Kidney epithelial cell (primary cell): ENCODE data around the gene MMP2. TPM values are rescaled to one million over a fixed set of nuclear protein-coding genes. Genes with fewer than 3 reads are reported as not detected.

Experiments used
- DNase-seq: peaks from one replicate; pipeline ENCODE4 v3.0.0-alpha.2; 2010; ENCODE audit warnings: low read depth
- H3K27me3 ChIP-seq: 2 replicates; pipeline ENCODE4 v1.6.0; 2011; ENCODE audit warnings: low read length; ENCODE audit not compliant: control insufficient read depth, insufficient read depth
- H3K36me3 ChIP-seq: 2 replicates; pipeline ENCODE4 v1.5.1; 2011; ENCODE audit warnings: low read length; ENCODE audit not compliant: control insufficient read depth, insufficient read depth
- H3K4me3 ChIP-seq: 2 replicates; pipeline ENCODE4 v1.5.1; 2011; ENCODE audit warnings: low read depth, mild to moderate bottlenecking, control low read depth, low read length
- CTCF ChIP-seq: IDR thresholded peaks from 2 replicates; pipeline ENCODE4 v1.5.1; 2011; ENCODE audit warnings: mild to moderate bottlenecking, moderate library complexity, low read length, control low read depth, inconsistent platforms; ENCODE audit not compliant: insufficient read depth, poor library complexity, severe bottlenecking
- total RNA-seq: library from RNA; depleted of rRNA; stranded (reverse); fragments of >200 nt; gene quantifications from 2 replicates; pipeline ENCODE4 v1.2.3, GENCODE V29; 2015

Gene MMP2
- total RNA-seq: 188 and 216 TPM in 2 replicates

DNA sequence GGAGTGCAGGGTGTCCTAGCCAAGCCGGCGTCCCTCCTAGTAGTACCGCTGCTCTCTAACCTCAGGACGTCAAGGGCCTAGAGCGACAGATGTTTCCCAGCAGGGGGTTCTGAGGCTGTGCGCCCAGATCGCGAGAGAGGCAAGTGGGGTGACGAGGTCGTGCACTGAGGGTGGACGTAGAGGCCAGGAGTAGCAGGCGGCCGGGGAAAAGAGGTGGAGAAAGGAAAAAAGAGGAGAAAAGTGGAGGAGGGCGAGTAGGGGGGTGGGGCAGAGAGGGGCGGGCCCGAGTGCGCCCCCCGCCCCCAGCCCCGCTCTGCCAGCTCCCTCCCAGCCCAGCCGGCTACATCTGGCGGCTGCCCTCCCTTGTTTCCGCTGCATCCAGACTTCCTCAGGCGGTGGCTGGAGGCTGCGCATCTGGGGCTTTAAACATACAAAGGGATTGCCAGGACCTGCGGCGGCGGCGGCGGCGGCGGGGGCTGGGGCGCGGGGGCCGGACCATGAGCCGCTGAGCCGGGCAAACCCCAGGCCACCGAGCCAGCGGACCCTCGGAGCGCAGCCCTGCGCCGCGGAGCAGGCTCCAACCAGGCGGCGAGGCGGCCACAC lies at the start of gene MMP2:
Gene MMP2 (plus strand): TSS at position 372 of the 603 bp plus-strand sequence. CDS start 282 bp downstream, outside the sequence.
- Histone ChIP-seq H3K4me3 (peak within 1 kb of the TSS; percentile 46), H3K27me3 (no peaks in the 10 kb centered on the region), H3K36me3 (no peaks in the 10 kb centered on the region)
- TF ChIP-seq CTCF: no peak
- DNase-seq: no peak

DNA sequence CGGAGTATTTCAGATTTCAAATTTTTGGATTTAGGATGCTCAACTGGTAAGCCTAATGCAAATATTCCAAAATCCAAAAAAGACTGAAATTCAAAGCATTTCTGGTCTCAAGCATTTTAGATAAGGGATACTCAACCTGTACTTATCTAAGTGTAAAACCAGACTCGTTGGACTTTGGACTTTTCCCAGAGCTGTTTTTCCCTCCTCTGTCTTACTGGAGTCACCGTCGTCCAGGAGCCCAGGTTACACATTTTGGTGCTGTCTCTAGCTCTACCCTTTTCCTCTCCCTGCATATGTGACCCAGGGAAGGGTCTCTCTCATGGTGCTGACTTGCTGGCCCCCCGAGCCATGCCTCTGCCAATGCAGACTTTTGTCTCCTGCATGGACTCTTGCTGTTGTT lies 46.0 kb upstream of the MMP2 start:
- no peak overlapping the region for H3K4me3 ChIP-seq
- H3K36me3 ChIP-seq: no peaks in the 10 kb centered on the region
- TF ChIP-seq CTCF: no peak
- DNase-seq: no peak
- no peaks in the 10 kb centered on the region for H3K27me3 ChIP-seq

GRCh38 chr16:55433535-55433934 lies 45.5 kb upstream of the MMP2 start:
- DNase-seq: no peak
- Histone ChIP-seq H3K4me3 (no peak overlapping the region), H3K36me3 (no peaks in the 10 kb centered on the region), H3K27me3 (no peaks in the 10 kb centered on the region)
- TF ChIP-seq CTCF: no peak

- Histone ChIP-seq H3K36me3 (no peaks in the 10 kb centered on the region), H3K4me3 (no peak overlapping the region), H3K27me3 (no peaks in the 10 kb centered on the region)
- DNase-seq: no peak
- TF ChIP-seq CTCF: no peak
These were observed 45.0 kb upstream of the MMP2 start for GRCh38 chr16:55434000-55434399.

DNA sequence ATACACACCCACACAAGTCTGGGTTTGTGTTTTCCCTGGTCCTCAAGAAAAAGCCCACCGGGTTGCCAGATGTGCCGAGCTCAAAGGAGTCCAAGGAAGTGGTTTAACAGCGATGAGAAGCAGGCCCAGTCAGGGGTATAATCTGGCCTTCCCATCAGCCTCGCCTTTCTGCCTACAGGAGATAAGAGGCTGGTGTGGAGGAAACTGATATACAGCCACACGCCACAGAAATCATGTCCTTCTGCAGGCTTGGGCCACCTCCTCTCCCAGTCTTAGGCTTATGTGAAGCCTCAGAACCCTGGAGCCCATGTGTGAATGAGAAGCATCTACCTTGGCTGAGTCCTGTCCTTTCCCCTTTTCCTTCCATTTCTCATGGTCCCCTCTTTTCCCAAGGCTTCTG lies 43.6 kb upstream of the MMP2 start:
- DNase-seq: no peak
- H3K36me3 ChIP-seq: no peaks in the 10 kb centered on the region
- H3K4me3 ChIP-seq: no peak overlapping the region
- H3K27me3 ChIP-seq: no peaks in the 10 kb centered on the region
- no peak for TF ChIP-seq CTCF

- no peak for DNase-seq
- no peak for TF ChIP-seq CTCF
- Histone ChIP-seq H3K36me3 (no peaks in the 10 kb centered on the region), H3K27me3 (no peaks in the 10 kb centered on the region), H3K4me3 (no peak overlapping the region)
These were observed 42.4 kb upstream of the MMP2 start for GRCh38 chr16:55436587-55436986.
